ENCODE results near the gene ZZZ3.

DNA sequence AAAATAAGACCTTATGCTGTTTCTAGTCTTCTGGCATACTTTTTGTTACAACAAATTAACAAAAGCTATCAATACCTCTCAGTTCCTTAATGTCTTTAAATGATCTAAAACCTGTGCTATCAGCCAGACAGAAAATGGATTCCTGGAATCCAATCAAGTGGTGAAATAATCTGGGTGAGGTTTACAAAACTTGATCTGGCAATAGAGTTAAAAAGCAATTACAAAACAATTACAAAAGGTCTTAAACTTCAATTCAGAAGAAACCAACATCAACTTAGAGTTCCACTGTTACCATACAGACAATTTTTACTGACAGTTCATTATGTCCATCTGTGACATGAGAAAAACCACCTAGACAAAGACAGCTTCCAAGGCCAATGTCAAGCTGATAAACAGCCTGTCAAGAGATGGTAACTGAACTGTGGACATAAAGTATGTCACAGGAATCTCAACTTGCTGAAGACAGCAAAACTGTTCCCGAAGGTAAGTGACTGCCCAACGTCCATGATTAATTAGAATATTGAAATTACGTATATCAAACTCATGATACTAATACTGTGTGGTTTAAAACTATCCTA lies 17.4 kb downstream of the ZZZ3 start:
- TF ChIP-seq EZH2 (IDR thresholded peaks at IDR 0.05; ENCODE audit: low read depth), result no peak
- TF ChIP-seq, protein P1, sequence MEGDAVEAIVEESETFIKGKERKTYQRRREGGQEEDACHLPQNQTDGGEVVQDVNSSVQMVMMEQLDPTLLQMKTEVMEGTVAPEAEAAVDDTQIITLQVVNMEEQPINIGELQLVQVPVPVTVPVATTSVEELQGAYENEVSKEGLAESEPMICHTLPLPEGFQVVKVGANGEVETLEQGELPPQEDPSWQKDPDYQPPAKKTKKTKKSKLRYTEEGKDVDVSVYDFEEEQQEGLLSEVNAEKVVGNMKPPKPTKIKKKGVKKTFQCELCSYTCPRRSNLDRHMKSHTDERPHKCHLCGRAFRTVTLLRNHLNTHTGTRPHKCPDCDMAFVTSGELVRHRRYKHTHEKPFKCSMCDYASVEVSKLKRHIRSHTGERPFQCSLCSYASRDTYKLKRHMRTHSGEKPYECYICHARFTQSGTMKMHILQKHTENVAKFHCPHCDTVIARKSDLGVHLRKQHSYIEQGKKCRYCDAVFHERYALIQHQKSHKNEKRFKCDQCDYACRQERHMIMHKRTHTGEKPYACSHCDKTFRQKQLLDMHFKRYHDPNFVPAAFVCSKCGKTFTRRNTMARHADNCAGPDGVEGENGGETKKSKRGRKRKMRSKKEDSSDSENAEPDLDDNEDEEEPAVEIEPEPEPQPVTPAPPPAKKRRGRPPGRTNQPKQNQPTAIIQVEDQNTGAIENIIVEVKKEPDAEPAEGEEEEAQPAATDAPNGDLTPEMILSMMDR (conservative IDR thresholded peaks at IDR 0.05), result no peak
